ENCODE results near the gene PDXDC1.
"Not testable (repeated sequence)": the region's sequence is repeated elsewhere in the genome, so short reads cannot be mapped to it uniquely, and the experiment has no call there.

DNA sequence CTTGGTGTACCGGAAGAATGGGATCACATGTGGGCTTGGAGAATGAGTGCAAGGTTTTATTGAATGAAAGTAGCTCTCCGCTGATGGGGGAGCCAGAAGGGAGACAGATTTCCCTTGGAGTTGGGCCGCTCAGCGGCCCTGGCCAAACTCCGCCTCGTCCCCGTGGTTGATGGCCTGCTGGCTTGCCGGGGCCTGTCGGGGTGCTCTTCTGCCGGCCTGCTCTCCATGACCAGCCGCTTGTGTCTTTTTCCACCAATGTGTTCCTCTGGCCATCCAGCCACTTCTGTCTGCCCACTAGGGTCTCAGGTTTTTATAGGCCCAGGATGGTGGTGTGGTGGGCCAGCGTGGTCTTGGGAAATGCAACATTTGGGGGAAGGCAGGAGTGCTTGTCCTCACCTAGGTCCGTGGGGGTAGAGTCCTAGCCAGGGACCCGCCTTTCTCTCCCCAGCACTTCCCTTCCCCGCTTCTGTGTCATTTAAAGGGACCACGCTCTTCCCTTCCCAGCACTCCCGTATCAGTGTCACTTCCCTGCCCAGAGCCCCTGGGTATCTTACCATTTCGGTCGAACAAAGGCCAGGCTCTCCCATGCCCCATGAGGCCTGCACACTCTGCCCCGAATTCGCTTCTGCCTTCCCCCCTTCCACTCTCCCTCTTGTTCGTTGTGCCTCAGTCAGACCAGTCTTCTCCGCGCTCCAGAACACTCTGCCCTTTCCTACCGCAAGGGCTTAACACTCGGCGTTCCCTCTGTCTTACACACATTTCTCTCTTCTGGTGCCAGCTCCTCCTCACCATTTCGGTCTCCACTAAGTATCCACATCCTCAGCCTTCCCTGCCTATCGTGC lies 52.9 kb downstream of the PDXDC1 start:
- TF ChIP-seq EZH2 (IDR thresholded peaks at IDR 0.05); POLR2AphosphoS5 (IDR thresholded peaks at IDR 0.05; ENCODE audit: borderline replicate concordance, low read depth, low read length); FOXP2 (optimal IDR thresholded peaks at IDR 0.05; ENCODE audit: control extremely low read depth, extremely low read length, insufficient read depth): not testable (repeated sequence)

Measured in SK-N-MC (cell line).